Vagina (tissue), 2 donors: Measurements from ENCODE around the gene ZNF536.

Source experiments
- CTCF ChIP-seq, 3 experiments: fragments of 450-650 bp in 2 of 3; fragments of 200-600 bp in 1 of 3; sonication (generic) in 1 of 3; IDR thresholded peaks; one replicate each; pipeline ENCODE4 v1.5.1; 2017 to 2019; ENCODE audit warnings: antibody characterized with exemption in 3 of 3, mild to moderate bottlenecking in 2 of 3, moderate library complexity in 2 of 3
- POLR2A ChIP-seq, 2 donors: fragments of 450-650 bp; IDR thresholded peaks; one replicate each; pipeline ENCODE4 v1.6.1; 2017; ENCODE audit warnings: antibody characterized with exemption in 2 of 2, mild to moderate bottlenecking in 2 of 2, moderate library complexity in 2 of 2
- POLR2AphosphoS5 ChIP-seq, 2 donors: sonication (generic); formaldehyde crosslinking; IDR thresholded peaks; one replicate each; pipeline ENCODE4 v1.9.0; 2017; ENCODE audit warnings: antibody characterized with exemption in 2 of 2, mild to moderate bottlenecking in 2 of 2, low read depth in 1 of 2; ENCODE audit not compliant: insufficient read depth in 1 of 2

GRCh38 chr19:30525383-30525782, 153.2 kb downstream of the ZNF536 start:
- TF ChIP-seq POLR2AphosphoS5 (IDR thresholded peaks at IDR 0.05; ENCODE audit: insufficient read depth in 1 of 2, low read depth in 1 of 2) (no peak), CTCF (IDR thresholded peaks at IDR 0.05) (no peak), POLR2A (IDR thresholded peaks at IDR 0.05) (no peak)
